Duodenal mucosa (tissue), 2 donors: ENCODE measurements around the gene CCR7.
"Not testable (repeated sequence)": the region's sequence is repeated elsewhere in the genome, so short reads cannot be mapped to it uniquely, and the experiment has no call there.

Experiments
- H3K27ac ChIP-seq: one replicate; pipeline ENCODE4 v1.7.0; 2013; ENCODE audit warnings: low read depth, low read length
- H3K27me3 ChIP-seq, 2 donors: one replicate each; pipeline ENCODE4 v1.7.0; 2013; ENCODE audit warnings: low read length in 2 of 2, control low read depth in 1 of 2; ENCODE audit not compliant: insufficient read depth in 2 of 2, control insufficient read depth in 1 of 2
- H3K36me3 ChIP-seq, 2 donors: one replicate each; pipeline ENCODE4 v1.7.0; 2013; ENCODE audit warnings: low read length in 2 of 2, control low read depth in 1 of 2; ENCODE audit not compliant: insufficient read depth in 2 of 2, control insufficient read depth in 1 of 2
- H3K4me1 ChIP-seq, 2 donors: one replicate each; pipeline ENCODE4 v1.7.0; 2013; ENCODE audit warnings: low read length in 2 of 2, control low read depth in 1 of 2; ENCODE audit not compliant: insufficient read depth in 2 of 2, control insufficient read depth in 1 of 2
- H3K4me3 ChIP-seq, 2 donors: one replicate each; pipeline ENCODE4 v1.7.0; 2013; ENCODE audit warnings: low read length in 2 of 2, low read depth in 1 of 2
- H3K9ac ChIP-seq, 2 donors: one replicate each; pipeline ENCODE4 v1.7.0; 2013; ENCODE audit warnings: low read length in 2 of 2, low read depth in 1 of 2
- H3K9me3 ChIP-seq, 2 donors: one replicate each; pipeline ENCODE4 v1.7.0; 2013; ENCODE audit warnings: low read length in 2 of 2, control low read depth in 1 of 2; ENCODE audit not compliant: control insufficient read depth in 1 of 2

The CCR7 gene

GRCh38 chr17:40596261-40596919, 31.1 kb upstream of the CCR7 start:
- H3K4me3 ChIP-seq, result no peak overlapping the region
- H3K36me3 ChIP-seq, result no peaks in the 10 kb centered on the region
- H3K27ac ChIP-seq, result no peak overlapping the region
- H3K9ac ChIP-seq, result no peak overlapping the region
- no peaks in the 10 kb centered on the region for H3K27me3 ChIP-seq
- H3K9me3 ChIP-seq, result no peaks in the 10 kb centered on the region
- H3K4me1 ChIP-seq, result peaks cover 5 to 8% of the 10 kb centered on the region in 2 donors

GRCh38 chr17:40590742-40591141, 25.5 kb upstream of the CCR7 start:
- Histone ChIP-seq H3K27ac (no peak overlapping the region), H3K4me3 (no peak overlapping the region), H3K4me1 (no peaks in the 10 kb centered on the region), H3K9me3 (no peaks in the 10 kb centered on the region), H3K36me3 (no peaks in the 10 kb centered on the region), H3K27me3 (no peaks in the 10 kb centered on the region), H3K9ac (no peak overlapping the region)

GRCh38 chr17:40588552-40588951, 23.3 kb upstream of the CCR7 start:
- Histone ChIP-seq H3K9me3 (no peaks in the 10 kb centered on the region), H3K27me3 (no peaks in the 10 kb centered on the region), H3K36me3 (no peaks in the 10 kb centered on the region), H3K9ac (no peak overlapping the region), H3K27ac (no peak overlapping the region), H3K4me3 (no peak overlapping the region), H3K4me1 (no peaks in the 10 kb centered on the region)

GRCh38 chr17:40586264-40586663, 21.0 kb upstream of the CCR7 start:
- not testable (repeated sequence) for H3K9me3 ChIP-seq, H3K27ac ChIP-seq, H3K4me1 ChIP-seq, H3K27me3 ChIP-seq, H3K4me3 ChIP-seq, H3K36me3 ChIP-seq, H3K9ac ChIP-seq

- not testable (repeated sequence) for H3K9me3 ChIP-seq, H3K9ac ChIP-seq, H3K27me3 ChIP-seq, H3K27ac ChIP-seq, H3K4me1 ChIP-seq, H3K36me3 ChIP-seq, H3K4me3 ChIP-seq
Observed at GRCh38 chr17:40584950-40585349, 19.7 kb upstream of the CCR7 start.

GRCh38 chr17:40582328-40582901, 17.1 kb upstream of the CCR7 start:
- no peak overlapping the region for H3K27ac ChIP-seq
- H3K9me3 ChIP-seq, result no peaks in the 10 kb centered on the region
- no peak overlapping the region for H3K9ac ChIP-seq
- peaks cover 0 to 6% of the 10 kb centered on the region in 2 donors for H3K4me1 ChIP-seq
- H3K27me3 ChIP-seq, result no peaks in the 10 kb centered on the region
- no peaks in the 10 kb centered on the region for H3K36me3 ChIP-seq
- no peak overlapping the region for H3K4me3 ChIP-seq

- Histone ChIP-seq H3K27ac (no peak overlapping the region), H3K36me3 (no peaks in the 10 kb centered on the region), H3K9me3 (no peaks in the 10 kb centered on the region), H3K4me1 (peaks cover 0 to 6% of the 10 kb centered on the region in 2 donors), H3K9ac (no peak overlapping the region), H3K27me3 (no peaks in the 10 kb centered on the region), H3K4me3 (no peak overlapping the region)
Observed at GRCh38 chr17:40580140-40580539, 14.9 kb upstream of the CCR7 start.

- no peak overlapping the region for H3K9ac ChIP-seq
- H3K4me1 ChIP-seq, result peaks cover 0 to 6% of the 10 kb centered on the region in 2 donors
- no peak overlapping the region for H3K4me3 ChIP-seq
- no peak overlapping the region for H3K27ac ChIP-seq
- no peaks in the 10 kb centered on the region for H3K27me3 ChIP-seq
- H3K9me3 ChIP-seq, result no peaks in the 10 kb centered on the region
- no peaks in the 10 kb centered on the region for H3K36me3 ChIP-seq
Observed at GRCh38 chr17:40579471-40579870, 14.2 kb upstream of the CCR7 start.

- no peak overlapping the region for H3K27ac ChIP-seq
- no peaks in the 10 kb centered on the region for H3K36me3 ChIP-seq
- H3K9me3 ChIP-seq, result peaks cover 0 to 6% of the 10 kb centered on the region in 2 donors
- no peaks in the 10 kb centered on the region for H3K27me3 ChIP-seq
- H3K4me1 ChIP-seq, result peaks cover 0 to 6% of the 10 kb centered on the region in 2 donors
- no peak overlapping the region for H3K4me3 ChIP-seq
- H3K9ac ChIP-seq, result no peak overlapping the region
Observed at GRCh38 chr17:40577611-40578065, 12.4 kb upstream of the CCR7 start.

- H3K4me1 ChIP-seq, result no peaks in the 10 kb centered on the region
- H3K27ac ChIP-seq, result no peak overlapping the region
- no peak overlapping the region for H3K9ac ChIP-seq
- H3K27me3 ChIP-seq, result no peaks in the 10 kb centered on the region
- H3K36me3 ChIP-seq, result no peaks in the 10 kb centered on the region
- H3K4me3 ChIP-seq, result no peak overlapping the region
- H3K9me3 ChIP-seq, result peaks cover 0 to 6% of the 10 kb centered on the region in 2 donors
Observed at GRCh38 chr17:40576113-40576740, 11.0 kb upstream of the CCR7 start.
